Measurements from ENCODE around the gene MAB21L3.

DNA sequence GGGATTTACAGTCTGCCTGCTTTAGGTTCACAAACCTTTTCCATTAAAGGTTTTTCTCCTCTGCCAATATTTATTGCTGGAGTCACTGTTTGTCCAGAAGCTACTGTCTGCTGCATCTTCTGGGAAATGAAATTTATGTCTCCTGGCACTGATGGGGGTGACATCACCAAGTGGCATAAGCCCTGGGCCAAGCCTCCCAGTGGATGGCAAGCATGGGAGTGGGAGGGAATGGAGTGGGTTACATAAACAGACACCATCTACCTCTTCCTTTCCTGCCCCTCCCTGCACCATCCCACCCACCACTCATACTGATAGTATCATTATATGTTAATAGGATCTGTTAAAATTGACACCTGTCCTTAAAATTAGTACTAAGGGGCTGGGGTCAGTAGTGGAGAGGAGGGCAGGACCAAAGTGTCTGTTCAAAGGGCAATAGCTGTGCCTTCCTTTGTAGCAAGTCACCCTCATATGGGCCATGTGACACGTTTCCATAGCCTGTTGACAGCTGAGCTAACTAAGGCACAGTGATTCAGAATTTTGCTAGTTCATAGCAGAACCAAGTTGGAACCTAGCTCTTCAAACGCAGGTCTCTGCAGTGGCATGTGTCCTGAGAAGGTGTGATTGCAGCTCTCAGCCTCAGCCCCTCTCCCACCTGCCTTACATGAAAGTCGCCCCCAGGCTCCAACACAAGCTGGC is 71.0 kb downstream of the MAB21L3 start:
- TF ChIP-seq, protein P1, sequence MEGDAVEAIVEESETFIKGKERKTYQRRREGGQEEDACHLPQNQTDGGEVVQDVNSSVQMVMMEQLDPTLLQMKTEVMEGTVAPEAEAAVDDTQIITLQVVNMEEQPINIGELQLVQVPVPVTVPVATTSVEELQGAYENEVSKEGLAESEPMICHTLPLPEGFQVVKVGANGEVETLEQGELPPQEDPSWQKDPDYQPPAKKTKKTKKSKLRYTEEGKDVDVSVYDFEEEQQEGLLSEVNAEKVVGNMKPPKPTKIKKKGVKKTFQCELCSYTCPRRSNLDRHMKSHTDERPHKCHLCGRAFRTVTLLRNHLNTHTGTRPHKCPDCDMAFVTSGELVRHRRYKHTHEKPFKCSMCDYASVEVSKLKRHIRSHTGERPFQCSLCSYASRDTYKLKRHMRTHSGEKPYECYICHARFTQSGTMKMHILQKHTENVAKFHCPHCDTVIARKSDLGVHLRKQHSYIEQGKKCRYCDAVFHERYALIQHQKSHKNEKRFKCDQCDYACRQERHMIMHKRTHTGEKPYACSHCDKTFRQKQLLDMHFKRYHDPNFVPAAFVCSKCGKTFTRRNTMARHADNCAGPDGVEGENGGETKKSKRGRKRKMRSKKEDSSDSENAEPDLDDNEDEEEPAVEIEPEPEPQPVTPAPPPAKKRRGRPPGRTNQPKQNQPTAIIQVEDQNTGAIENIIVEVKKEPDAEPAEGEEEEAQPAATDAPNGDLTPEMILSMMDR (conservative IDR thresholded peaks at IDR 0.05; ENCODE audit: low read depth, low read length): no peak
- TF ChIP-seq EZH2 (IDR thresholded peaks at IDR 0.05; ENCODE audit: low read length, unreplicated experiment) (no peak), EZH2phosphoT487 (IDR thresholded peaks at IDR 0.05; ENCODE audit: borderline replicate concordance, low read length) (no peak)

All from PC-3 (cell line).